Psoas muscle (tissue), 8 donors: ENCODE measurements around the gene SPATA31C2. TPM values are rescaled to one million over a fixed set of nuclear protein-coding genes. Genes with fewer than 3 reads are reported as not detected.
"Not testable (repeated sequence)": the region's sequence is repeated elsewhere in the genome, so short reads cannot be mapped to it uniquely, and the experiment has no call there.

Experiments used
- ATAC-seq, 4 donors: fragments of 200-7000 bp; cut with Tn5 transposase; one replicate each; pipeline ENCODE4 v1.9.1; 2020; ENCODE audit warnings: moderate library complexity in 3 of 4, mild to moderate bottlenecking in 2 of 4
- DNase-seq, 2 donors: peaks; one replicate each; pipeline ENCODE4 v3.0.0-alpha.2; 2020
- H3K27ac ChIP-seq: fragments of 200-600 bp; one replicate; pipeline ENCODE4 v1.8.0; 2022
- H3K27me3 ChIP-seq, 3 donors: fragments of 200-600 bp in 1 of 3; one replicate each; pipeline versions ENCODE4 v1.6.1 to v1.8.0; 2013 to 2022; ENCODE audit warnings: low read length in 2 of 3, mild to moderate bottlenecking in 2 of 3, moderate library complexity in 1 of 3; ENCODE audit not compliant: insufficient read depth in 3 of 3
- H3K36me3 ChIP-seq, 2 donors: fragments of 200-600 bp in 1 of 2; one replicate each; pipeline versions ENCODE4 v1.6.1 to v1.8.0; 2013 to 2022; ENCODE audit warnings: low read depth in 1 of 2, mild to moderate bottlenecking in 1 of 2, moderate library complexity in 1 of 2; ENCODE audit not compliant: insufficient read depth in 1 of 2
- H3K4me1 ChIP-seq: fragments of 200-600 bp; one replicate; pipeline ENCODE4 v1.8.0; 2022
- H3K4me3 ChIP-seq: fragments of 200-600 bp; one replicate; pipeline ENCODE4 v1.8.0; 2022; ENCODE audit warnings: mild to moderate bottlenecking
- H3K9me3 ChIP-seq: fragments of 200-600 bp; one replicate; pipeline ENCODE4 v1.8.0; 2022
- WGBS, 3 donors: extraction: QIAGEN DNeasy Blood & Tissue Kit; methylation state at CpG; one replicate each; pipeline versions ENCODE4 v1.1.6 to v1.1.7; 2013; 5-methylcytosine and 5-hydroxymethylcytosine counted together
- intact Hi-C, 2 donors: fragments of 100-400 bp; cut with DNase I; formaldehyde crosslinking; loops; one replicate each; pipeline versions ENCODE4 v1.11.0 to v1.14.2; 2022
- long read RNA-seq, 2 donors: library from polyadenylated mRNA; unstranded; transcript quantifications; one replicate each; pipeline ENCODE4 v2.0.0, GENCODE V29; 2021
- polyA plus RNA-seq, 3 donors: library from polyadenylated mRNA; stranded (reverse); fragments of 200-250 nt; gene quantifications; one replicate each; pipeline ENCODE4 v1.2.3, GENCODE V29; 2013
- total RNA-seq, 4 donors: library from RNA; stranded (reverse); fragmentation: NEBNext Ultra II Directional in 2 of 4; extraction: Animal tissue kit (Norgen Biotek cat#: 25700) in 2 of 4; gene quantifications; one replicate each; pipeline versions ENCODE4 v1.2.1 to v1.2.4, GENCODE V29; 2021 to 2023
- TF ChIP-seq, protein P1 (sequence below): fragments of 200-600 bp; IDR thresholded peaks from one replicate; pipeline ENCODE4 v1.8.0; 2022; ENCODE audit warnings: antibody characterized with exemption
- donor health status: healthy with polysubstance abuse.
- donor health status: DM: no; HTN: no; CAD: no; lungs with moderate emphysema.
- donor health status: Bipolar disorder and iron deficiency.
- donor health status: healthy.
- donor health status: DM: yes; HTN: yes; CAD: no.
- donor health status: DM: no; HTN: no; CAD: no.
- donor health status: DM: no; HTN: no; CAD: no.
- donor health status: DM: yes; HTN: yes; CAD: no.

Gene SPATA31C2
- total RNA-seq (not detected), polyA plus RNA-seq (not detected)
- long read RNA-seq, donor 1: 0 reads
- long read RNA-seq, donor 2: 0 reads

DNA sequence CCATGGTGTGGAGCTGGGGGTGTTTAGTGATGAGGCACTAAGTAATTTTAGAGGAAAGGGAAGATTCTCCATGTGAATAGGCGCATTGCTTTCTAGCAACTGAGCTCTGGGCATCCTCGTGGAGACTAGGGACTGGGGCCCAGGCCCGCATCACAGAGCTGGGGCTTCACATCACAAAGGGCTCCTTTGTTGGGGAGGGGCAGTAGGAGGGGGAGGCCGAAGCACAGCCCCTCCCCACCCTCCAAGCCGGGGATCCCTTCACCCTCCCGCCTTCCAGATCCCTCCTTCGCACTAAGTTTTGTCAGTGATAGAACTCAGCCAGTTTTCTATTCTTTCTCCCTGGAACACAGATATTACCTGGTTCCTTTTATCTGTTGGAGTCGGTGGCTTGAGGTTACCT, at the start of gene SPATA31C2:
Gene SPATA31C2, minus strand, starts transcription at position 101 of the 400 bp plus-strand sequence. Its CDS starts 29 bp downstream, at position 72.
- DNase-seq, H3K9me3 ChIP-seq, H3K4me1 ChIP-seq, ATAC-seq, H3K36me3 ChIP-seq, H3K27ac ChIP-seq, intact Hi-C loops, H3K4me3 ChIP-seq, H3K27me3 ChIP-seq: not testable (repeated sequence)
- 83 to 93% (median 85%) methylated on average over 1 of the region's 8 CpGs for WGBS, 3 donors

DNA sequence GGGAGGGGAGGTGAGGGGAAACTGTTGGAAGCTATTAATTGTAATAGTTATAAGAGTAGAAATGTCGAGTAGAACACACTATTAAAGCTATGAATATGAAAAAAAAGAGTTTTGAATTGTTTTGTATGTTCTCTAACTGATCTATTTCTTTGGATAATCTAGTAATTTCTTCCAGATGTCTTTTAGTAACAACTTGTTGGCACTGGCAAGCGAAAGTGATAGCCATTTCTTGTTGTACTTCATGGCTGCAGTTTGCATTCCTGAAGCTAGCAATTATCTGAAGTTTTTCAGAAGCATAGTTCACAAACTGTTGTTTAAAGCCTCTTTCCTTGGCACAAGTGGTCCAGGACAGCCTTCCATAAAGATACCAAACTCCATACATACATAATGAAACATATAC, 49.4 kb upstream of the SPATA31C2 start:
- ATAC-seq (no peak), DNase-seq (no peak)
- Histone ChIP-seq H3K27ac (no peak overlapping the region), H3K9me3 (no peaks in the 10 kb centered on the region), H3K4me3 (no peak overlapping the region), H3K4me1 (no peaks in the 10 kb centered on the region), H3K36me3 (no peaks in the 10 kb centered on the region), H3K27me3 (no peaks in the 10 kb centered on the region)
- TF ChIP-seq, protein P1, sequence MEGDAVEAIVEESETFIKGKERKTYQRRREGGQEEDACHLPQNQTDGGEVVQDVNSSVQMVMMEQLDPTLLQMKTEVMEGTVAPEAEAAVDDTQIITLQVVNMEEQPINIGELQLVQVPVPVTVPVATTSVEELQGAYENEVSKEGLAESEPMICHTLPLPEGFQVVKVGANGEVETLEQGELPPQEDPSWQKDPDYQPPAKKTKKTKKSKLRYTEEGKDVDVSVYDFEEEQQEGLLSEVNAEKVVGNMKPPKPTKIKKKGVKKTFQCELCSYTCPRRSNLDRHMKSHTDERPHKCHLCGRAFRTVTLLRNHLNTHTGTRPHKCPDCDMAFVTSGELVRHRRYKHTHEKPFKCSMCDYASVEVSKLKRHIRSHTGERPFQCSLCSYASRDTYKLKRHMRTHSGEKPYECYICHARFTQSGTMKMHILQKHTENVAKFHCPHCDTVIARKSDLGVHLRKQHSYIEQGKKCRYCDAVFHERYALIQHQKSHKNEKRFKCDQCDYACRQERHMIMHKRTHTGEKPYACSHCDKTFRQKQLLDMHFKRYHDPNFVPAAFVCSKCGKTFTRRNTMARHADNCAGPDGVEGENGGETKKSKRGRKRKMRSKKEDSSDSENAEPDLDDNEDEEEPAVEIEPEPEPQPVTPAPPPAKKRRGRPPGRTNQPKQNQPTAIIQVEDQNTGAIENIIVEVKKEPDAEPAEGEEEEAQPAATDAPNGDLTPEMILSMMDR: no peak
- 36 to 38% (median 38%) methylated on average over 2 of the region's 2 CpGs for WGBS, 3 donors
- intact Hi-C loops: no loop called here

DNA sequence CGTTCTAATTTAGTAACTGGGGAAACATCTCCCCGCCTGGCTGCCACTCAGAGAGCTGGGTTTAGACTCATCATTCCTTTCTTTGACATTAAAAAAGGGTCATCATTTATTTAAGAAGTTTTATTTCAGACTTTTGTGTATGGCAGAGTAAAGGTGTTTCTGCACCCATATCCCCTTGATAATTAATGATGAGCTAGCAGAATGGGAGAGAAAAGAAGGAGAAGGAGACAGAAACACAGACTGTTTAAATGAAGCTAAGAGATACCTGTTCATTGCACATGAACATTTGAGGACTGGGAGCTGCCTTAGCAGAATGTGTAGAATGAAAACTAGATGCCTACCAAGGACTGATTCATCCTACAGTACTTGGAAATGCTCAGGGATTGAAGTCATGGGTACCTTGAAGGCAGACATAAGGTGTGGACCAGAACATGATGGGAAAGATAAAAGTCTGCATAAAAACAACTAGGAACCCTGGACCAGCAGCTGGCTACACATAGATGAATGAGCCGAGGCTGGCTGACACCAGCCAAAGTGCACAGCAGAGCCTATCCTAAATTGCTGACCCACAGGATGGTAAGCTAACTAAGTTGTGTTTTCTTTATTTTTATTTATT, 48.3 kb upstream of the SPATA31C2 start:
- Histone ChIP-seq H3K27me3 (no peaks in the 10 kb centered on the region), H3K4me3 (no peak overlapping the region), H3K36me3 (no peaks in the 10 kb centered on the region), H3K4me1 (no peaks in the 10 kb centered on the region), H3K9me3 (no peaks in the 10 kb centered on the region), H3K27ac (no peak overlapping the region)
- 60 to 87% (median 73%) methylated on average over 3 of the region's 3 CpGs for WGBS, 3 donors
- TF ChIP-seq, protein P1: no peak
- DNase-seq (no peak), ATAC-seq (no peak)
- intact Hi-C loops: no loop called here

DNA sequence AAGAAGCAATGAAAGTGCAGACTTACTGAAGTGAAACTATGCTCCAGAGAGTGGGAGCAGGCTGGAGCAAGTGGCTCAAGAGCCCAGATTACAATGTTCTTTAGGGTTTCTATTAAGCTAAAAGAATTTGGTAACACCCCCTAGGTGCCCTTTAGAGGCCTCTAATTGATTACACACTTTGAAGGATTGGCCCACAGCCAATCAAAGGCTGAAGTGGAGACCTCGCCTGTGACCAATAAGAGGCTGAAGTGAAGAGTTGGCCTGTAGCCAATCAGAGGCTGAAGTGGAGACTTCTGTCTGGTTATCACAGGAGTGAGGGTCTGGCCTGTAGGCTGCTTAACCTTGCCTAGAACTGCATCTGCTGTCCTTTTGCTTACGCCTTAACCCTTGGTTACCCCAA, 46.7 kb upstream of the SPATA31C2 start:
- no peak for ATAC-seq
- Histone ChIP-seq H3K36me3 (no peaks in the 10 kb centered on the region), H3K27ac (no peak overlapping the region), H3K9me3 (no peaks in the 10 kb centered on the region), H3K27me3 (no peaks in the 10 kb centered on the region), H3K4me1 (no peaks in the 10 kb centered on the region), H3K4me3 (no peak overlapping the region)
- WGBS, 3 donors: 79 to 98% (median 89%) methylated on average over 2 of the region's 2 CpGs
- intact Hi-C loops: no loop called here
- no peak for DNase-seq
- TF ChIP-seq, protein P1: no peak

DNA sequence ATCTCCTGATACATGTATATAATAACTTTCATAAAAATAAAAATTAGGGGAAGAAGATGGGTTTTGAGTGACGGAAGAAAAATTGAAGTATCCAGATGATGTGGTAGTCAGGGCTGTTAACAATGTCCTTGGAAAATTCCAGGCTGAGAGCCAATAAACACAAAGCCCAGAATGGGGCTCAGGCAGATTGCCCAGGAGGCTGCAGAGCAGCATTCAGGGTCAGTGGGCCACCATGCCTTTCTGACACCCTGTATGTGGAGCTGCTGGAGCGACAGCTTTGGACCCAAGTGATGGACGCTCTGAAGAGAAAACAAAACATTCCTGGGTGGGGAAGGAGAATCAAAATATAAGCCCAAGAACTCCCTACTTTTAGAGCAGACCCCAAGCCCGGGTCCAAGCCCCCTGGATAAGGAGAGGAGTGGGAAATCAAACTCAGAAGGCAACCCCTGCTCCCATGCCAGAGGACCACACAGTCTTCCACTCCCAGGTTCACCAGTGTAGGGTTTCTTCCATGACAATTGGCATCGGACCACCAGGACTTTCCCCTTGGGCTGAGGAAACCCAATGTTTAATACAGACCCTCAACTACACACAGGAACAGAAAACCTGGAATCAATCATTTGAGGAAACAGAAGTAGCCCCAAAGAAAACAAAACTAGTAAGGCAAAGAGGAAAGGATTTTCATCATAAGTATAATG, 45.7 kb upstream of the SPATA31C2 start:
- whole genome bisulfite sequencing, 3 donors: 63 to 67% (median 65%) methylated on average over 5 of the region's 5 CpGs
- H3K9me3 ChIP-seq: no peaks in the 10 kb centered on the region
- no peaks in the 10 kb centered on the region for H3K36me3 ChIP-seq
- H3K4me3 ChIP-seq: no peak overlapping the region
- ATAC-seq (no peak), DNase-seq (no peak)
- no peak overlapping the region for H3K27ac ChIP-seq
- no peaks in the 10 kb centered on the region for H3K4me1 ChIP-seq
- TF ChIP-seq, protein P1: no peak
- intact Hi-C loops: no loop called here
- peaks cover 0 to under 1% (median 0%) of the 10 kb centered on the region in 3 donors for H3K27me3 ChIP-seq
